Astrocyte of the hippocampus (primary cell): ENCODE measurements around the gene STK39.

ENCODE experiments used
- DNase-seq: peaks from one replicate; pipeline ENCODE4 v3.0.0; 2011; ENCODE audit warnings: low read depth, low spot score

The STK39 gene

GRCh38 chr2:168160897-168161296, 86.5 kb downstream of the STK39 start:
- DNase-seq, result no peak

DNA sequence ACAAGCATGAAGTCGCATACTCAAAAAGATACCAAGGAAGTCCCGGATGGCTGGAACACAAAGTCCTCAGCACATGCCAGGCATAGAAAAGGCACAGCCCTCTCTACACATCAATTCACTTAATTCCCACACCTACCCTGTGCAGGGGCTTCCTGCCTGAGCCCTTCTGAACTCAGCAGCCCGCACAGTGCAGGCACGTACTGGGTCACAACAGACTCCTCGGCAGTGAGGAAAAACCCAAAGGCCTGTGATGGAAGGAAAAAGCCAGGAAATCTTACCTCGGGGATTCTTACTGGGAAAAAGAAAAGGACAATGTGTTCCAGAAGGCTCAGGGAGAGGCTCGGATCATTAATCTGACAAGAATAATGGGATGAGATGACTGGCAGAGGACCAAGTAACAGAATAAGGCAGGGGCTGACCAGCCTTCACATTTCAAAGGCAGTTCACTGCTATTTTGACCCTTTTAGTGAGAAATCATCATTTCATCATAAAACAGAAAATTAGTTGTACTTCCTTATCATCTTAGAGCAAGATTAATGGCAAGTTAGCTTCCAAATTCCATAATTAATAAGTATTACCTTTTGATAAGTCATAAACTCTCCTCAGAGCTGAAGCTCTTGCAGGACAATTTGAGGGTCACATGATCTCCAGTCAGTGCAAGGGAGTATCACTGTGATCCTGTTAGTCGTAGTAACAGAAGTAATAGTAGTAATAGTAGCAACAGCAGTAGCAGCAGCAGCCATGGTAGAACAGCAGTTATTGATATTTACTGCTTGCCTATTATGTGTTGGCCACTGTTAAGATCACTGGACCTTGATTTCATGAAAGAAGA, 87.4 kb downstream of the STK39 start:
- no peak for DNase-seq

DNA sequence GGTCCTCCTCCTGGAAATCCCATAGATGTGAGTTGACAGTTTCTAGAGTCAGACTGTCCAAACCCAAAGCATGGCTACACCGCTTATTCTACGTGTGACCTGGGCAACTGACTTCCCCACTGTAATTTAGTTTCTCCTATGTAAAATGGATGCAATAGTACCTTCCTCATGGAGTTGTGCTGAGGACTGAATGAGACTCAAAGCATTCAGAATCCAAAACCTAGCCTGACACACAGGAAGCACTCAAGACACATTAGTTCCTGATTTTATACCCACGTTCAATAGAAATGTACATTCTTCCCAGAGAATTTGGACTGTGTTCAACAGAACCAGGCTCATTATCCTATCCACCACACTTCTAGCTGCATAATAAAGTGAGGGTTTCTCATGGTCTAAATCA, 88.8 kb downstream of the STK39 start:
- no peak for DNase-seq

DNA sequence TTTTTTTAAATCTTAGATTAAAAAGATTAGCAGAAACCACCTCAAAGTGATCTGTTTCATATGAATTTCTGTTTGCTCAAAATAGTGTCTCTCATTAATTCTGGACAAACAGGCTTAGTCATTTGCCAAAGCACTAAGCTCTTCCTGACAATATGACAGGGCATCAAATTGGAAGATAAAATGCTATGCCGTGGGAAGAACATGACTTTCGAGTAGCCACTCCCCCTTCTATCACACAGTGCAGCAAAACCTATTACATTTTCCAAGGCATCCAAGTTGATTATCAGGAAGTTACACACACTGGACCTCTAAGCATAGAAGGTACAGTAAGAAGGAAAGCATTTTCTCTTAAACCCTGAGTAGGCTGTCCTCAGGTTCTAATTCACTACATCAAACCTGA, 89.5 kb downstream of the STK39 start:
- no peak for DNase-seq

DNA sequence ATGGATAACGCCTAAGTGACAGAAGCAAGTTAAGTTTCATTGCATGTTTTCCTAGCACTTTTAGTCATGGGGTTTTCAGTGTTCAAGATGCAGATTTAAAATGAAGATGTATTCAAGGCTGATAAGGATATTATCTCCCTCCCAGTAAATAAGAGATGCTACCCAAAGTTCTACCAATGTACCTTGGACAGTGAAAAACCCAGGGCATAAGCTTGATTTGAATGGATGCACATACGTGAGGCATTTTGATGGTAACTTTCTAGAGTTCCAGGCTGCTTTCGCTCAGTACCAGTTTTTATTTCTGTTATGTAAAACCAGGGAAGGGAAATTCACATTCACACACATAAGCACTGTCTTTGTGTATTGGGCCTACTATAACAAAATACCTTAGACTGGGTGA, 90.3 kb downstream of the STK39 start:
- DNase-seq, result no peak

- peak; percentile 44 for DNase-seq
These were observed 90.7 kb downstream of the STK39 start for GRCh38 chr2:168156661-168157060.

- no peak for DNase-seq
These were observed 91.7 kb downstream of the STK39 start for GRCh38 chr2:168155680-168156079.

DNA sequence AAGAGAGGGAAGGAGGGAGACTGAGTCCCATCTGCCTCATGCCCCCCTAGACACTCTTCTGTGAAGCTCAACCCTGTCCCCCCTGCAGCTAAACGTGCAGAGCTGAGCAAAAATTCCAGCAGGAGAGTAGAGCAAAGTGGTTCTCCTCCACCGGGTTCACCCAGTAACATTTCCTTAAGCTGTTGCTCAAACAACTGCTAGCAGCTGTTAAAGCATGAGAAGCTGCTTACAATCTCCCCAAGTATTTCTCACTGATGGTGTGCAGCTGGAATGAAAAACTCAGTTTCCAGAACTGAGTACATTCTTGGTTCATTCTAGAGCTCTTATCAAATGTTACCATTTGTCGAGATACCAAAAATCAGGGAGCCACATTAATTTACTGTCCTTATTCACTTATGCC, 92.3 kb downstream of the STK39 start:
- DNase-seq, result no peak

GRCh38 chr2:168152902-168153530, 94.4 kb downstream of the STK39 start:
- DNase-seq, result no peak

GRCh38 chr2:168149986-168150385, 97.4 kb downstream of the STK39 start:
- no peak for DNase-seq

DNA sequence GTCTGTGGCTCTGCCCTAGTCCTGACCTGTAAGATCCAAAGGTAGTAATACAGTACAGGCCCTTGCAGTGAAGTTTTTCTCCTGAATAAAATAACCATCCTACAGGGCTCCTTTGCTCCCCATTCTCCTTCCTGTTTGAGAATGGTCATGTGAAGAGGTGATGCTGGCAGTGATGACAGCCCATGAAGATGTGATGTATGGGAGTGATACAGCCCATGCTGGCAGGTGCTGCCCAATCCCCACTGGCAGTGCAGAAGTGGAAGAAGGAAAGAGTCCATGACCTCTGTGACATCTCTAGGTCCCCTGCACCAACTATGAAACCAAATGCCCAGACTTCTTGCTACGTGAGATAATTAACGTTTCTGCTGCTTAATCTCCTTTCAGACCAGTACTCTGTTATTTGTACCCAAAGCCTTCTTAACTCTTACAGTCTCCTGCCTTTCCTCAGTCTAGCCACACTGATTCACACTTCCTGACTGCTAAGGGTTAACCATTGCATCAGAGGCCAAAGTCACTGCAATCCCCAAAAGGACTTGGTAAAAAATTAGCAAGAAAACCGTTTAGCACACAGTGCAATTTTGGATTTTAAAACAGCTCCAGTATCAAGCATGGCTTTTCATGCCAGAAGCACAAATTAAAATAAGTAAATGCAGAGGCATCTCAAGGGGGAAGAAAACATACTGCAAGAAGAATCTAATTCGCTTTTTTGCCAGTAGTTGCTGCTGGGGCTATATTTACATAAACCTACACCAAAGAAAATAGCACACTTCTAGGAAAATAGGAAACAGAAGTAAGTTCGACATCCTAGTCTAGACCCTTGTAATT, 98.0 kb downstream of the STK39 start:
- no peak for DNase-seq

DNA sequence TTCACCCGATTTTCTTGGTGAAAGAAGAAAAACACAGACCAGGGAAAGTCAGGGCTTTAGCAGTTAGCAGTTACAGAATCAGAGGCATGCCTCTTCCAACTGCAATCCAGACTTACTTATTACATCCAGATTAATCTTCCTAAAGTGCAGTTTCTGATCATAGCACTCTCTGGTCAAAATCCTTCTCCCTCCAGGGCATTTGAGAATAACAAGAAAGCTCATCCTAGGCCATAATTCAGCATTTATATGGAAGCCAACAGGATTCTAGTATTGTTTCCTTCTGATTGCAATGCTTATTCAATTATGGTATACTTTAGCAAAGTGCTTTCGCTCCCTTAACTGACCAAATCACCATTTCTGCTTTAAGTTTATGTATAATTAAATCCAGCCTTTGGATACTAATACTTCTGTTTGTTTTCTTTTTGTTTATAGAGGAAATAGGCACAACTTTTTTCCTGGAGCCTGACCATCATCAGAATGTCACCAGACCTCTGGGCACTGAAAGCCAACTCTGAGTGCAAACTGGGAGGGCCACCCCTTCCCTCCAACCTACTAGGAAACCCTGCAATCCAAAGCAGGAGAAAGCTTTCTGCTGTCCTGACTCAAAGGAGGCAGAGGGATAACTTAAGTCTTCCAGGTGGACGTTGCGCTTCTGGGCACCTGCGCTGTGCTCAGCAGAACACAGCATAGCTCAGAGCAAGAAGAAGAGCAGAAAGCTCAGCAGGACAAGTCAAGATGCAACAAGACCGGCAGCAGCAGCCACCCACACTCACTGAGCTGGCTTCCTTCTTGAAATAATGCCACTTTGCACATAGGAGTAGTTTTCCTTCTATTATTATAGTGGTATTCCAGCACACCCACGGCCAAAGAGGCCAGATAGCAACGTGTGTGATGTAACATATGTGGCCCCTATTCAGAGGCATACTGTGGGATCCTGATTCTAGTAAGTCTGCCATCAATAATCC, 99.3 kb downstream of the STK39 start:
- no peak for DNase-seq

- no peak for DNase-seq
These were observed 100.2 kb downstream of the STK39 start for GRCh38 chr2:168146892-168147810.

GRCh38 chr2:168145426-168146310, 101.7 kb downstream of the STK39 start:
- DNase-seq, result no peak

GRCh38 chr2:168145011-168145410, 102.4 kb downstream of the STK39 start:
- no peak for DNase-seq

DNA sequence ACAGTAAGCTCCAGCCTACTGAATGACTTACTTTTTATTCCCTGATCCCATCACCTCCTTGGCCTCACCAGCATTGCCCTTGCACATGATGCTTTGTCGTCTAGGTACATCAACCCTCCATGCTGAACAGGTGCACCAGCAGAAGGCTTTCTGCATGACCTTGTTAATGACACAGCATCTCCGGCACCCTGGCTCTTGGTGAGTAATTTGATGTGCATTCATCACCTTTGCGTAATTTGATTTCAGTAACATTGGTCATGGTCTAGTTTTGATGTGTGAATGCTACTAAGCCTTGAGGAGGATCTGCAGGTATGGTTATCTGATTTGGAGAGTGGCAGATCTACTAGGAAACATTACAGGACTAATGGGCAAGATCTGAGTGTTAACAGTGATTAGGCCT, 103.6 kb downstream of the STK39 start:
- DNase-seq, result no peak

- no peak for DNase-seq
These were observed 106.5 kb downstream of the STK39 start for GRCh38 chr2:168140892-168141291.

GRCh38 chr2:168139852-168140251, 107.5 kb downstream of the STK39 start:
- DNase-seq, result peak; percentile 46

- DNase-seq, result peak; percentile 30
These were observed 108.5 kb downstream of the STK39 start for GRCh38 chr2:168138901-168139300.
